ENCODE measurements around the gene GRIP2.

GRIP2 gene

GRCh38 chr3:14485981-14486380 is 54.2 kb downstream of the GRIP2 start:
- no peak for DNase-seq (ENCODE audit: low read depth in 2 of 2)

- DNase-seq (ENCODE audit: low read depth in 2 of 2): no peak
Observed at GRCh38 chr3:14484741-14485140, 55.4 kb downstream of the GRIP2 start.

GRCh38 chr3:14483286-14483685 is 56.9 kb downstream of the GRIP2 start:
- DNase-seq (ENCODE audit: low read depth in 2 of 2): no peak

- DNase-seq (ENCODE audit: low read depth in 2 of 2): no peak
Observed at GRCh38 chr3:14482271-14482721, 57.8 kb downstream of the GRIP2 start.

GRCh38 chr3:14481646-14482036 is 58.5 kb downstream of the GRIP2 start:
- no peak for DNase-seq (ENCODE audit: low read depth in 2 of 2)

GRCh38 chr3:14481018-14481645 is 59.0 kb downstream of the GRIP2 start:
- no peak for DNase-seq (ENCODE audit: low read depth in 2 of 2)

GRCh38 chr3:14480207-14481017 is 59.7 kb downstream of the GRIP2 start:
- no peak for DNase-seq (ENCODE audit: low read depth in 2 of 2)

GRCh38 chr3:14479591-14479990 is 60.6 kb downstream of the GRIP2 start:
- no peak for DNase-seq (ENCODE audit: low read depth in 2 of 2)

- no peak for DNase-seq (ENCODE audit: low read depth in 2 of 2)
Observed at GRCh38 chr3:14478956-14479550, 61.1 kb downstream of the GRIP2 start.

- no peak for DNase-seq (ENCODE audit: low read depth in 2 of 2)
Observed at GRCh38 chr3:14477311-14477935, 62.7 kb downstream of the GRIP2 start.

GRCh38 chr3:14476583-14477265 is 63.4 kb downstream of the GRIP2 start:
- DNase-seq (ENCODE audit: low read depth in 2 of 2): no peak

GRCh38 chr3:14475621-14476020 is 64.5 kb downstream of the GRIP2 start:
- DNase-seq (ENCODE audit: low read depth in 2 of 2): no peak

- DNase-seq (ENCODE audit: low read depth in 2 of 2): no peak
Observed at GRCh38 chr3:14474363-14475081, 65.6 kb downstream of the GRIP2 start.

GRCh38 chr3:14473411-14473891 is 66.7 kb downstream of the GRIP2 start:
- DNase-seq (ENCODE audit: low read depth in 2 of 2): no peak

- DNase-seq (ENCODE audit: low read depth in 2 of 2): no peak
Observed at GRCh38 chr3:14472471-14473351, 67.4 kb downstream of the GRIP2 start.

- no peak for DNase-seq (ENCODE audit: low read depth in 2 of 2)
Observed at GRCh38 chr3:14471690-14472089, 68.5 kb downstream of the GRIP2 start.

- DNase-seq (ENCODE audit: low read depth in 2 of 2): no peak
Observed at GRCh38 chr3:14471016-14471415, 69.1 kb downstream of the GRIP2 start.

GRCh38 chr3:14470461-14470860 is 69.7 kb downstream of the GRIP2 start:
- DNase-seq (ENCODE audit: low read depth in 2 of 2): no peak

GRCh38 chr3:14468621-14468981 is 71.5 kb downstream of the GRIP2 start:
- no peak for DNase-seq (ENCODE audit: low read depth in 2 of 2)
